ENCODE results near the gene MST1. TPM values are rescaled to one million over a fixed set of nuclear protein-coding genes. Genes with fewer than 3 reads are reported as not detected.

Gene MST1
- total RNA-seq, 2 experiments from 2014 or later = 9.6 to 11.8 TPM

DNA sequence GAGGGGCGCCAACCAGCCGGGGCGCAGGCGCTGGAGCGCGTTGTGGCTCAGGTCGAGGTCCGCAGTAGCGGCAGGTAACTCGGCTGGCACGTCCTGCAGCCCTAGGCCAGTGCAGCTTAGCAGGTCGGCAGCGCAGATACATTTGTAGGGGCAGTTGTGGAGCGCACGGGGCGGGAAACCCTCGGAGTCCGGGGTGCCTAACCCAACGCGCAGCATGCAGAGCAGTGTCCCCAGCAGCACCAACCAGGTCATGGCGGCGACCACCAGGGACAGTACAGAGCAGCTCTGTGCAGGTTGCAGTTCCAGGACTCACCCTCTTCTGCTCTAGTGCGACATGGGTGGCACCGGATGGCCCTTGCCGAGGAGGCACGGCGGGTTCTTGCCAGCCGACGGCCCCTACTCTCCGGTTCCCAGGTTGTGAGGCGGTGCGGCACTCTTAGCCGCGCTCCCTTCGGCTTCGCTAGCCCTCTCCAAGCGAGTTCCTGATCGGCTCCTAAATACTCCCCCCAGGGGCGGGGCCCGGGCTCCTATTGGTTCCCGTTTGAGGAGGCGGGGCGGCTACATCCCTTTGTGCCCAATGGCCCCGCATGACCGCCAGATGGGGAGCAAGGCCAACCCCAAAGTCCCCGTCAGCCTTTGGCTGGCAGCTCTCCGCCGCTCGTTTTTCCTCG is 30.1 kb upstream of the MST1 start, which contains the start of gene AMIGO3:
Gene AMIGO3, minus strand, starts transcription at position 471 of the 671 bp plus-strand sequence. Its CDS starts 219 bp downstream, at position 252.
- intact Hi-C loops (cut with micrococcal nuclease) = no loop called here

DNA sequence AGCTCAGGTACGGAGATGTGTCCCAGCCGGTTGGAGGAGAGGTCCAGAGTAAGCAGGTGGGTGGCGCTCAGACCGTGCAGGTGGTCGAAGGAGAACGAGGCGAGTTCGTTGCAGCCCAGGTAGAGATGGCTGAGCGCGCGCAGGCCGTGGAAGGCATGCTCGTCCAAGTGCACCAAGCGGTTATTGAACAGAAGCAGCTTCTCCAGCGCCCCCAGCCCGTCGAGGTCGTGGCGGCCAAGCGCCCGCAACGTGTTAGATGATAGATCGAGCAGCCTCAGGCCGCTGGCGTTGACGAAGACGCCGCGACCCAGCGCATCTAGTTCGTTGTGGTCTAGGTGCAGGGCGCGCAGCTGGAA is 29.6 kb upstream of the MST1 start:
- CTCF ChIA-PET = interaction anchor here (0.8 to 3.3 kb wide), 11 partner anchors 8 to 318 kb away, joined by 3 to 17 read pairs (median 4); no protein-coding TSS in a partner anchor
- H3K27me3 Mint-ChIP-seq = no peaks in the 10 kb centered on the region
- intact Hi-C loops (cut with micrococcal nuclease) = no loop called here
- no peak overlapping the region for H3K27ac Mint-ChIP-seq
- H3K36me3 Mint-ChIP-seq (ENCODE audit: low read depth) = peaks cover 13% of the 10 kb centered on the region
- no peaks in the 10 kb centered on the region for H3K9me3 Mint-ChIP-seq
- peaks cover 23% of the 10 kb centered on the region for H3K4me1 Mint-ChIP-seq (ENCODE audit: low read depth)
- DNase-seq (peak; percentile 35), ATAC-seq (no peak)
- POLR2A ChIA-PET = interaction anchor here (0.7 to 7.6 kb wide), 14 partner anchors 8 to 512 kb away, joined by 3 to 40 read pairs (median 3); partner anchors contain the start of gene MST1R
- TF ChIP-seq, protein P1, sequence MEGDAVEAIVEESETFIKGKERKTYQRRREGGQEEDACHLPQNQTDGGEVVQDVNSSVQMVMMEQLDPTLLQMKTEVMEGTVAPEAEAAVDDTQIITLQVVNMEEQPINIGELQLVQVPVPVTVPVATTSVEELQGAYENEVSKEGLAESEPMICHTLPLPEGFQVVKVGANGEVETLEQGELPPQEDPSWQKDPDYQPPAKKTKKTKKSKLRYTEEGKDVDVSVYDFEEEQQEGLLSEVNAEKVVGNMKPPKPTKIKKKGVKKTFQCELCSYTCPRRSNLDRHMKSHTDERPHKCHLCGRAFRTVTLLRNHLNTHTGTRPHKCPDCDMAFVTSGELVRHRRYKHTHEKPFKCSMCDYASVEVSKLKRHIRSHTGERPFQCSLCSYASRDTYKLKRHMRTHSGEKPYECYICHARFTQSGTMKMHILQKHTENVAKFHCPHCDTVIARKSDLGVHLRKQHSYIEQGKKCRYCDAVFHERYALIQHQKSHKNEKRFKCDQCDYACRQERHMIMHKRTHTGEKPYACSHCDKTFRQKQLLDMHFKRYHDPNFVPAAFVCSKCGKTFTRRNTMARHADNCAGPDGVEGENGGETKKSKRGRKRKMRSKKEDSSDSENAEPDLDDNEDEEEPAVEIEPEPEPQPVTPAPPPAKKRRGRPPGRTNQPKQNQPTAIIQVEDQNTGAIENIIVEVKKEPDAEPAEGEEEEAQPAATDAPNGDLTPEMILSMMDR (IDR thresholded peaks at IDR 0.05) = no peak
- peak overlapping the region; percentile 74 for H3K4me3 Mint-ChIP-seq

More for the DNA sequence above, 30.1 kb upstream of the MST1 start, which contains the start of gene AMIGO3:
- CTCF ChIA-PET = interaction anchor here (0.8 to 3.3 kb wide), 12 partner anchors 8 to 318 kb away, joined by 3 to 17 read pairs (median 4); no protein-coding TSS in a partner anchor
- H3K27ac Mint-ChIP-seq = peak within 1 kb of the TSS; percentile 65
- H3K4me3 Mint-ChIP-seq = peak within 1 kb of the TSS; percentile 74
- TF ChIP-seq, protein P1 (IDR thresholded peaks at IDR 0.05) = peak; percentile 74
- H3K9me3 Mint-ChIP-seq = no peaks in the 10 kb centered on the region
- H3K4me1 Mint-ChIP-seq (ENCODE audit: low read depth) = peaks cover 23% of the 10 kb centered on the region
- no peaks in the 10 kb centered on the region for H3K27me3 Mint-ChIP-seq
- DNase-seq = peak; percentile 96
- POLR2A ChIA-PET = interaction anchor here (0.7 to 7.6 kb wide), 12 partner anchors 8 to 512 kb away, joined by 3 to 40 read pairs (median 3); partner anchors contain the start of gene MST1R
- peaks cover 13% of the 10 kb centered on the region for H3K36me3 Mint-ChIP-seq (ENCODE audit: low read depth)
- peak; percentile 78 for ATAC-seq

DNA sequence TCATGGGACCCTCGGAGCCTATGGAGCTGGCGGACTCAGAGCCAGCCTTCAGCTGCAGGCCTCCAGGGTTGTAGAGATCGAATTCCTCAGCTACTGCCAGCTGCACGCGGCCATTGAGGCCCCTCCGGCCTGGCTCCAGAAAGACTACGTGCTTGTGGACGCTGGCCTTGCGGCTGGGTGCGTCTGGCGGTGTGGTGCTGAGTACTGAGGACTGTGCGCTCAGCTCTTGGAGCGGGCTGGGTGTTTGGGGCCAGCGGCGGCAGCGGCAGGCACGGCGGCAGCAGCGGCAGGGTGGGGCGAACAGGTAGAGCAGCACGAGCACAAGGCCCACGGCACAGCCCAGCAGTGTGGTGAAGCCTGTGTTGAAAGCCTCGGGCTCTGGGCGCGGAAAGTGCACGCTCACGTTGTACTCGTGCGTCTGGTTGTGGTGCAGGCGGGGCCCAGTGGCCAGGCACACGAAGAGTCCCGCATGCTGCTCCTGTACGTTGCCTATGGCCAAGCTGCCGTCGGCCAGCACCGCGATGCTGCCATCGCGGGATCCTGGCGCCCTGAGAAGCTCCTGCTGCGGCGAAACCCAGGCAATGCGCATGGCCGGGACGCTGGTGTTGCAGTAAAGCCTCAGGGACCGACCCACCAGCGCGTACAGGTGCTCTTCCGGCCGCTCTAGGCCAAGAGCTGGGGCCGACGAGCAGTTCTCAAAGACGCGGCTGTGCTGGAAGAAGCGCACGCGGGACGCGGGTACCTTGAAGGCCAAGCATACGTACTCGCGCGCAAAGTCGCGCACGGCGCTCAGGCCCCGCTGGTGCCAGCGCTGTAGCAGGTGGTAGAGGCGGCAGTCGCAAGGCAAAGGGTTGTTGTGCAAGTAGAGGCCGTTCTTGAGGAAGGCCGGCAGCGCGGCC is 28.9 kb upstream of the MST1 start:
- DNase-seq (no peak), ATAC-seq (no peak)
- TF ChIP-seq, protein P1 (IDR thresholded peaks at IDR 0.05) = no peak
- ChIA-PET POLR2A (interaction anchor here (0.6 to 7.6 kb wide), 13 partner anchors 8 to 546 kb away, joined by 3 to 40 read pairs (median 3); partner anchors contain the start of genes INKA1 and MST1R), CTCF (interaction anchor here (0.8 to 3.3 kb wide), 11 partner anchors 9 to 319 kb away, joined by 3 to 17 read pairs (median 4); no protein-coding TSS in a partner anchor)
- Mint-ChIP-seq H3K27me3 (no peaks in the 10 kb centered on the region), H3K27ac (no peak overlapping the region), H3K4me1 (ENCODE audit: low read depth) (peaks cover 23% of the 10 kb centered on the region), H3K4me3 (peak overlapping the region; percentile 74), H3K36me3 (ENCODE audit: low read depth) (peaks cover 13% of the 10 kb centered on the region), H3K9me3 (no peaks in the 10 kb centered on the region)
- intact Hi-C loops (cut with micrococcal nuclease) = no loop called here

DNA sequence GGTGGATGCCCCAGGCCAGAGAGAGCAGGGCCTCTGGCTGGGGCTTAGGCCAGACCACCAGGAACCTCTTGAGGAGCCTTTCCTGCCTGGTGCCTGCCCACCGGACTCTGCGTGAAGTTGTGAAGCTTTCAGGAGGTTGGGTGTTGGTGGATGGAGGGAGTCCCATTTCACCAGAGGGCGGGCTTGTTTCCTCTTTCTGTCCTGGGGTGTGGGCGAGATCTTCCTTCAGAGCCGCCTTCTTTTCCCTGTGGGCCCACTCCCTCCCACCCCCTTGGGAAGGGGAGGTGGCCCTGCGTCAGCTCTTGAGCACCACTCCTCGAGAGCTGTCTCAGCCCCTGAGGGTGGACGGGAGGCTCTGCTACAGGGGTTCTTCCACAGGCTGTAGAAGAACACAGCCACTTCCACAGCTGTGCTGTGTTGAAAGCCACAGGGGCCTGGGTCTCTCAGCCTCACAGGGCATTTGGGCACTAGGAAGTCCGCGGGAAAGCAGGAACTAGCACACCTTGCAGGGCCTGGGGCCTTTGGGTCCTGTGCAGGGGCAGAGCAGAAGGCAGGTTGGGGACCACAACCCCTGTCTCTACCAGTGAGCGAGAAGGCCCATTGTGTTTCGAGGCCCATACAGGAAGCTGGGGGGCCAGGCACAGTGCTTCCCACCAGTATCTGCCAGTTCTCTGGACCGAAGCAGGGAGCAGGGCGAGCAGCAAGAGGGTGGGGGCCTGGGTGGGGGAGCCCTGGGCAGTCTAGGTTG is 28.1 kb upstream of the MST1 start:
- CTCF ChIA-PET = interaction anchor here (2.6 kb wide), 1 partner anchor 15 kb away, joined by 17 read pairs; no protein-coding TSS in a partner anchor
- no peak overlapping the region for H3K4me3 Mint-ChIP-seq
- intact Hi-C loops (cut with micrococcal nuclease) = no loop called here
- POLR2A ChIA-PET = interaction anchor here (0.8 to 7.6 kb wide), 5 partner anchors 9 to 97 kb away, joined by 3 to 40 read pairs (median 4); partner anchors contain the start of gene INKA1
- TF ChIP-seq, protein P1 (IDR thresholded peaks at IDR 0.05) = no peak
- DNase-seq (no peak), ATAC-seq (no peak)
- no peaks in the 10 kb centered on the region for H3K27me3 Mint-ChIP-seq
- no peaks in the 10 kb centered on the region for H3K9me3 Mint-ChIP-seq
- H3K27ac Mint-ChIP-seq = no peak overlapping the region
- H3K36me3 Mint-ChIP-seq (ENCODE audit: low read depth) = peaks cover 8% of the 10 kb centered on the region
- H3K4me1 Mint-ChIP-seq (ENCODE audit: low read depth) = peaks cover 21% of the 10 kb centered on the region
